BJ (cell line): ENCODE results near the gene USH2A. TPM values are rescaled to one million over a fixed set of nuclear protein-coding genes. Genes with fewer than 3 reads are reported as not detected.

ENCODE experiments used
- CTCF ChIA-PET: fragments of 350-600 bp; formaldehyde crosslinking; extraction: SDS; loops from one replicate; lab custom pipeline; 2021; ENCODE audit warnings: antibody characterized with exemption, inconsistent platforms; lab: Yijun Ruan, JAX
- POLR2A ChIA-PET: fragments of 300-600 bp; sonication (Branson Sonifier 250); formaldehyde crosslinking; extraction: SDS; loops from one replicate; lab custom pipeline; 2021; ENCODE audit warnings: antibody characterized with exemption; lab: Charles Lee
- DNase-seq: peaks from one replicate; pipeline ENCODE4 v3.0.0-alpha.2; 2011; ENCODE audit warnings: low read depth
- H3K27me3 ChIP-seq: 2 replicates; pipeline ENCODE4 v1.6.0; 2011; ENCODE audit warnings: low read length; ENCODE audit not compliant: control insufficient read depth, insufficient read depth
- H3K36me3 ChIP-seq: 2 replicates; pipeline ENCODE4 v1.5.1; 2011; ENCODE audit warnings: low read length; ENCODE audit not compliant: control insufficient read depth, insufficient read depth
- H3K4me3 ChIP-seq: 2 replicates; pipeline ENCODE4 v1.5.1; 2011; ENCODE audit warnings: low read depth, mild to moderate bottlenecking, control low read depth, low read length
- CTCF ChIP-seq: IDR thresholded peaks from 2 replicates; pipeline ENCODE4 v1.5.1; 2011; ENCODE audit warnings: low read depth, mild to moderate bottlenecking, control low read depth, inconsistent platforms, low read length, moderate library complexity; ENCODE audit not compliant: insufficient read depth
- polyA plus RNA-seq: library from polyadenylated mRNA; depleted of rRNA; stranded (reverse); fragments of >200 nt; gene quantifications from 2 replicates; pipeline ENCODE4 v1.2.3, GENCODE V29; 2011

The USH2A gene
- polyA plus RNA-seq, 1 experiment = under 0.01 TPM

GRCh38 chr1:216183454-216183853 lies 239.8 kb downstream of the USH2A start:
- H3K36me3 ChIP-seq = no peaks in the 10 kb centered on the region
- peak; percentile 44 for DNase-seq
- H3K4me3 ChIP-seq = no peak overlapping the region
- TF ChIP-seq CTCF = no peak
- H3K27me3 ChIP-seq = no peaks in the 10 kb centered on the region
- POLR2A ChIA-PET = no interaction called here
- CTCF ChIA-PET = interaction anchor here (0.5 to 1.1 kb wide), 4 partner anchors 33 to 471 kb away, joined by 3 to 4 read pairs (median 3); no protein-coding TSS in a partner anchor

GRCh38 chr1:216183007-216183406 lies 240.2 kb downstream of the USH2A start:
- no peaks in the 10 kb centered on the region for H3K27me3 ChIP-seq
- no peak overlapping the region for H3K4me3 ChIP-seq
- peak; percentile 11 for DNase-seq
- POLR2A ChIA-PET = no interaction called here
- TF ChIP-seq CTCF = no peak
- no peaks in the 10 kb centered on the region for H3K36me3 ChIP-seq
- CTCF ChIA-PET = interaction anchor here (0.5 to 1.1 kb wide), 4 partner anchors 33 to 471 kb away, joined by 3 to 4 read pairs (median 3); no protein-coding TSS in a partner anchor

- no peak overlapping the region for H3K4me3 ChIP-seq
Measured at GRCh38 chr1:216181590-216181989, 241.7 kb downstream of the USH2A start.

GRCh38 chr1:216178281-216178680 lies 245.0 kb downstream of the USH2A start:
- Histone ChIP-seq H3K4me3 (no peak overlapping the region), H3K27me3 (no peaks in the 10 kb centered on the region), H3K36me3 (no peaks in the 10 kb centered on the region)
- ChIA-PET POLR2A (no interaction called here), CTCF (no interaction called here)
- DNase-seq = no peak
- TF ChIP-seq CTCF = no peak

More at GRCh38 chr1:216181590-216181989, 241.7 kb downstream of the USH2A start:
- H3K27me3 ChIP-seq = no peaks in the 10 kb centered on the region
- ChIA-PET POLR2A (no interaction called here), CTCF (no interaction called here)
- no peak for DNase-seq
- TF ChIP-seq CTCF = no peak
- H3K36me3 ChIP-seq = no peaks in the 10 kb centered on the region

- no peak overlapping the region for H3K4me3 ChIP-seq
- no peaks in the 10 kb centered on the region for H3K36me3 ChIP-seq
- no peak for DNase-seq
- H3K27me3 ChIP-seq = no peaks in the 10 kb centered on the region
- POLR2A ChIA-PET = no interaction called here
- no peak for TF ChIP-seq CTCF
- CTCF ChIA-PET = no interaction called here
Measured at GRCh38 chr1:216176970-216177369, 246.3 kb downstream of the USH2A start.
